B cell (primary cell): ENCODE data around the gene CDR2L.

Experiments
- EZH2 ChIP-seq: IDR thresholded peaks from 2 replicates; pipeline ENCODE4 v1.6.1; 2012; ENCODE audit warnings: borderline replicate concordance, low read depth, mild to moderate bottlenecking, moderate library complexity, low read length; ENCODE audit not compliant: insufficient read depth, poor library complexity, severe bottlenecking
- TF ChIP-seq, protein P1 (sequence below): fragments of 200-600 bp; IDR thresholded peaks from one replicate; pipeline ENCODE4 v1.8.0; 2022; ENCODE audit warnings: antibody characterized with exemption, mild to moderate bottlenecking

DNA sequence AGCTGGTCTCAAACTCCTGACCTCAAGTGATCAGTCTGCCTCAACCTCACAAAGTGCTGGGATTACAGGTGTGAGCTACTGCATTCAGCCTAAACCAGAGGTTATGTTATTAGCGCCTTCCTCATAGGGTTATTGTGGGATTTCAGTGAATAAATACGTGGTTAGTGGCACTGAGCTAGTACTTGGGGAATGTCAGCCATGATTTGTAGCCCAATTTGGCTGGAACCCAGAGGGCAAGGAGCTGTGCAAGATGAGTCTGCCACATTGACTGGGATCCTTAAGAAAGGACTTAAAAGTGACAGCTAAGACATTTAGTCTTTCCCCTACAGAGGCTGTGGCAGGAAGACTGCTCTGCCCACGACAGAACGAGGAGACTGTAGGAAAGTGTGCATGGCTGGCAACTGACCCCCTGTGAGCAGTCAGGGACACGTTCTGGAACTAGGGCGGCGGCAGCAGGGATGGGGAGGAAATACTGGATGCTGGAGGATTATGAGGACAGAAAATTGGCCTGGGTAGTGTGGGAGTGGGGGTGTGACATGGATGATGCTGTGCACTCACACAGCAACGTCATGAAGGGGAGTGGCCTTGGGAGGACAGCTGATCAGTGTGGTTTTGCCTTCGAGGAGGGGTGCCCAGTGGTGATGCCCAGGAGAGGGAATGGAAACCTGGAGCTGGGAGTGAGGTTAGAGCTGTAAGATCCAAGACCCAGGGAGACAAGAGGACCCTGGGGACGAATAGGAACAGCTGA is 44.7 kb downstream of the CDR2L start:
- TF ChIP-seq, protein P1, sequence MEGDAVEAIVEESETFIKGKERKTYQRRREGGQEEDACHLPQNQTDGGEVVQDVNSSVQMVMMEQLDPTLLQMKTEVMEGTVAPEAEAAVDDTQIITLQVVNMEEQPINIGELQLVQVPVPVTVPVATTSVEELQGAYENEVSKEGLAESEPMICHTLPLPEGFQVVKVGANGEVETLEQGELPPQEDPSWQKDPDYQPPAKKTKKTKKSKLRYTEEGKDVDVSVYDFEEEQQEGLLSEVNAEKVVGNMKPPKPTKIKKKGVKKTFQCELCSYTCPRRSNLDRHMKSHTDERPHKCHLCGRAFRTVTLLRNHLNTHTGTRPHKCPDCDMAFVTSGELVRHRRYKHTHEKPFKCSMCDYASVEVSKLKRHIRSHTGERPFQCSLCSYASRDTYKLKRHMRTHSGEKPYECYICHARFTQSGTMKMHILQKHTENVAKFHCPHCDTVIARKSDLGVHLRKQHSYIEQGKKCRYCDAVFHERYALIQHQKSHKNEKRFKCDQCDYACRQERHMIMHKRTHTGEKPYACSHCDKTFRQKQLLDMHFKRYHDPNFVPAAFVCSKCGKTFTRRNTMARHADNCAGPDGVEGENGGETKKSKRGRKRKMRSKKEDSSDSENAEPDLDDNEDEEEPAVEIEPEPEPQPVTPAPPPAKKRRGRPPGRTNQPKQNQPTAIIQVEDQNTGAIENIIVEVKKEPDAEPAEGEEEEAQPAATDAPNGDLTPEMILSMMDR, result no peak
- TF ChIP-seq EZH2, result no peak
